SK-N-MC (cell line): Measurements from ENCODE around the gene CDC42SE2.

ENCODE experiments used
- EZH2 ChIP-seq: fragments of 200-600 bp; sonication (generic); IDR thresholded peaks from one replicate; pipeline ENCODE4 v1.6.1; 2017; ENCODE audit warnings: antibody characterized with exemption
- FOXP2 ChIP-seq: optimal IDR thresholded peaks from 2 replicates; pipeline ENCODE3; 2011; ENCODE audit warnings: mild to moderate bottlenecking, moderate library complexity; ENCODE audit not compliant: insufficient read depth; ENCODE audit errors: extremely low read length, control extremely low read depth
- POLR2AphosphoS5 ChIP-seq: IDR thresholded peaks from 2 replicates; pipeline ENCODE4 v1.6.1; 2012; ENCODE audit warnings: mild to moderate bottlenecking, low read depth, low read length, borderline replicate concordance

GRCh38 chr5:131366428-131366827, 102.6 kb downstream of the CDC42SE2 start:
- TF ChIP-seq POLR2AphosphoS5 (no peak), EZH2 (no peak), FOXP2 (no peak)
